Brain microvascular endothelial cell (primary cell): ENCODE results near the gene B4GALT5.

Experiments used
- DNase-seq: peaks from one replicate; pipeline ENCODE4 v3.0.0-alpha.2; 2020
- H3K27ac ChIP-seq: fragments of 250-450 bp; sonication (Bioruptor Pico); 2 replicates; pipeline ENCODE4 v1.5.1; 2020; ENCODE audit warnings: mild to moderate bottlenecking, moderate library complexity
- H3K27me3 ChIP-seq: fragments of 250-450 bp; sonication (Bioruptor Pico); replicated peaks from 2 replicates; pipeline ENCODE4 v1.5.1; 2020; ENCODE audit warnings: mild to moderate bottlenecking
- H3K36me3 ChIP-seq: fragments of 250-450 bp; sonication (Bioruptor Pico); replicated peaks from 2 replicates; pipeline ENCODE4 v1.5.1; 2020; ENCODE audit warnings: mild to moderate bottlenecking
- H3K4me3 ChIP-seq: 2 replicates; pipeline ENCODE4 v1.5.1; 2011; ENCODE audit warnings: low read depth, mild to moderate bottlenecking, control low read depth, low read length, moderate library complexity
- in situ Hi-C: cut with HindIII; loops from 2 replicates; pipeline ENCODE4 v1.10.0; 2017; ENCODE audit warnings: low sequenced_read_pairs, low pct_ligation_motif_present
- TF ChIP-seq, protein P1 (sequence below): IDR thresholded peaks from 2 replicates; pipeline ENCODE4 v1.5.1; 2011; ENCODE audit warnings: low read depth, mild to moderate bottlenecking, moderate library complexity, low read length, control low read depth, inconsistent platforms; ENCODE audit errors: missing control alignments

The B4GALT5 gene

DNA sequence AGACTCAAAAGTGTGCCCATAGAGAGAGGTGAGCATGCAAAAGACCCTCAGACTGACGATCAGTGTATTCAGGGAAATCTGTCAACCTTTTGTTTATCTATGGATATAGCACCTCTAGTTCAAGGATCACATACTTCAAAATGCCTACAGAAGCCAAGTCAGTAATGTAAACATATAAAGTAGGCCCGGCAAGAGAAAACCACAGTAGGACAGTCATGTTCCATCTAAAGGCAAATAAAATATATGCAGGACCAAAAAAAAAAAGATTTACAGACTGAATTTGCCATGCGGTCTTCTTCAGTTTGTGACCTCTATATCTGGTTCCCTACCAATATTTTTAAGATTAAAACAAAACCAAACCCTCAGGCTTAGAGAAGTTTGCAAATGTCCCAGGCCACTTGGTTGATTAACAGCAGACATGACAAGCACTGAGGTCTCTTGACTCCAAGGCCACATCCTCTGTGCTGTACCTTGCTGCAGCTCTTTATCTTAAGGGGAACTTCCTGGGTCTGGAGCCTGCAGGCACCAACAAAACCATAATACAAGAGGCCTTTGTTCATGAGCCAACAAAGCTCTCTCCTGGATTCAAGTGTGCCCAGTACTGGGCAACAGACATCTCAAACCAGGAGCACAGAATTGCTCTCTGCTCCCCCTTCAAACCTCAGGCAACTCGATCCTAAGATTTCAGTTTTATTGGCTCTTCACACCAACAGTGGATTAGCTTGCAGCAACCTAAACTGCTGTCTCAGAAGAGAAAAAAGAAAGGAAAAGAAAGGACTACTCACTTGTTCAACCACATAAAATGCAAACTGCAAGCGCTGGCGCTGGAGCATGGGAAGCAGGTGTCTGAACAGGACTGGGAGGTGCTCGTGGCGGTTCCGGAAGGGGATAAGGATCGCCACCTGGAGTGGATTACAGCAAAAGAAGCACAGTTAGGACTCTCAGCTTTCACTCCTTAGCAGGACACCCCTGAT is 71.7 kb downstream of the B4GALT5 start:
- no peak for DNase-seq
- no peak overlapping the region for H3K4me3 ChIP-seq
- H3K36me3 ChIP-seq, result peaks cover 59% of the 10 kb centered on the region
- no peak overlapping the region for H3K27ac ChIP-seq
- H3K27me3 ChIP-seq, result no peaks in the 10 kb centered on the region
- in situ Hi-C loops, result no loop called here
- TF ChIP-seq, protein P1, sequence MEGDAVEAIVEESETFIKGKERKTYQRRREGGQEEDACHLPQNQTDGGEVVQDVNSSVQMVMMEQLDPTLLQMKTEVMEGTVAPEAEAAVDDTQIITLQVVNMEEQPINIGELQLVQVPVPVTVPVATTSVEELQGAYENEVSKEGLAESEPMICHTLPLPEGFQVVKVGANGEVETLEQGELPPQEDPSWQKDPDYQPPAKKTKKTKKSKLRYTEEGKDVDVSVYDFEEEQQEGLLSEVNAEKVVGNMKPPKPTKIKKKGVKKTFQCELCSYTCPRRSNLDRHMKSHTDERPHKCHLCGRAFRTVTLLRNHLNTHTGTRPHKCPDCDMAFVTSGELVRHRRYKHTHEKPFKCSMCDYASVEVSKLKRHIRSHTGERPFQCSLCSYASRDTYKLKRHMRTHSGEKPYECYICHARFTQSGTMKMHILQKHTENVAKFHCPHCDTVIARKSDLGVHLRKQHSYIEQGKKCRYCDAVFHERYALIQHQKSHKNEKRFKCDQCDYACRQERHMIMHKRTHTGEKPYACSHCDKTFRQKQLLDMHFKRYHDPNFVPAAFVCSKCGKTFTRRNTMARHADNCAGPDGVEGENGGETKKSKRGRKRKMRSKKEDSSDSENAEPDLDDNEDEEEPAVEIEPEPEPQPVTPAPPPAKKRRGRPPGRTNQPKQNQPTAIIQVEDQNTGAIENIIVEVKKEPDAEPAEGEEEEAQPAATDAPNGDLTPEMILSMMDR, result no peak

DNA sequence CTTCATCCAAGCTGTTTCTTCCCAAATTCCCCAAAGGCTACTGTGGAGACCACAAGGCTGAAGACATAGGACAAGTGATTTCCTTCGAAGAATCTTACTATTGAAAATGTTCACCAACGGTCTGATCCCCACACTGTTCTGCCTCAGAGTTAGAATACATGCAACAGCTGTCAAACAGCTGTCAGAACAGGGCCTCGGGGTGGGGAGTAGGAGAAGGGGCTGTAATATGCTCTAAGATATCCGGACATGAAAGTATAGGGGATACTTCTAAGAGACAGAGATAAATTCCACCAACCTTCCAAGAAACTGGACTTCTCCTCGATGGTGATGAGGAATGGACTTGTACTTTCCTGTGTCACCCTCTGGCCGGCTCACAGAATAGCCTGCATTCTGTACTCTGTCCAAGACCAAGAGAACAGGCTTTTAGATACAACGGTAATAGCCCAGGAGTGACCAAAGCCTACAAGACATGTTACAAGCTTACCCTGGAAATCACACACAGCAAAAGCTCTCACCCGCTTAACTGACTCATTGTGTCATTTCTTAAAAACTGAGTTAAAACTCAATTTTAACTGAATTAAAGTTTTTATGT is 76.5 kb downstream of the B4GALT5 start:
- in situ Hi-C loops, result no loop called here
- Histone ChIP-seq H3K27me3 (no peaks in the 10 kb centered on the region), H3K36me3 (peaks cover 52% of the 10 kb centered on the region), H3K4me3 (no peak overlapping the region), H3K27ac (no peak overlapping the region)
- TF ChIP-seq, protein P1, result no peak
- DNase-seq, result no peak

DNA sequence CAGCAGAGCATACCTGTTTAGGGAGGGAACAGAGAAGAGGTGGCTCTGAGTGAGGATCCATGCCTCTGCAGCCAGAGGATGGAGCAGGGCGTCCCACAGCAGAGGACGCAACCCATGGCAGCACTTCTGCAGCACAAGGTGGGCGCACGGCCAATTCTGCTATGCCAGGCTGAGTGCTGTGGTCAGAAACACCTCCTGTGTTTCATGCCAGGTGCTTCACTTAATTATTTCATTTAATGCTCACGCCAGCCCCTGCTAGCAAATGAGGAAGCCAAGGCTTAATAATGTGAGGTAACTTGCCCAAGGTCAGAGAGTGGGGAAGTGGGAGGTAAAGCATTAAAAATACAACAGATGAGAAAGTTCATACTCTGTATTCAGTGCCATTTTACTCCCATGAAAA is 77.2 kb downstream of the B4GALT5 start:
- H3K36me3 ChIP-seq, result peaks cover 48% of the 10 kb centered on the region
- TF ChIP-seq, protein P1, result no peak
- H3K27ac ChIP-seq, result no peak overlapping the region
- DNase-seq, result no peak
- no peak overlapping the region for H3K4me3 ChIP-seq
- in situ Hi-C loops, result no loop called here
- no peaks in the 10 kb centered on the region for H3K27me3 ChIP-seq

DNA sequence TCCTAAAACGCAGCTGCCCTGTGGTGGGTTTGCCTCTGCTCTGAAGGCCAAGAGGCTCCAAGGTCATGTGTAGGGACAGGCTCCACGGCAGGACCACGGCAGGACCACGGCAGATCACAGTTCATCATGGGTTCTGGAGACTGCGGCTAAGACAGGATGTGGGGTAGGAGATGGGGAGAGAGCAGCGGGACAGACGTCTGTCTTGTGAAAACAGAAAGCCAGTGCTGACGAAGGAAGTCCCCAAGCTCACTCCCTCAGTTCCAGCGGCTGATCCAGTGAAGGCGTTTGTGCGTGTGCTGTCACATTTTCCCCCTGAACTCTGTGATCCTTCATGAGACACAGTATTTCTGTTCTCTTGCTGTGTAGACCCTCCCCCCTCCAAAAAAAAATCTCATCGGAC is 77.8 kb downstream of the B4GALT5 start:
- H3K36me3 ChIP-seq, result peaks cover 43% of the 10 kb centered on the region
- H3K27ac ChIP-seq, result no peak overlapping the region
- TF ChIP-seq, protein P1, result no peak
- in situ Hi-C loops, result no loop called here
- no peak for DNase-seq
- H3K4me3 ChIP-seq, result no peak overlapping the region
- H3K27me3 ChIP-seq, result no peaks in the 10 kb centered on the region

DNA sequence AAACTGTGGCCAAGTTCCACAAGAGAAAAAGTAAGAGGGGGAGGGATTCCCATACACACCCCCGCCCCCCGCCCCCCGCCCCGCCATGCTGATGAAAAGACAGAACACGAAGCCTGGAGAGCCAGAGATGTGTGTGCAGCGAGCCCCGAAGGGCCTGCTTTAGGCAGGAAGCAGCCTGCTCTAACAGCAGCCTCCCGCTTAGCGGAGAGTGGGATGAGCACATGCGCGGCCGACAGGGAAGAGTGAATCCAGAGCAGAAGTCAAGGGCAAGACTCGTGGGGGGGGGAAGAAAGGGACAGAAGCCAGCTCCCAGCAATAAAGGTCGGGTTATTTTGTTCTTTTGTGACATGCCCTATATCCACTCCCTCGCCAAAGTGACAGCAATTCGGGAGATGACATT is 78.5 kb downstream of the B4GALT5 start:
- TF ChIP-seq, protein P1, result no peak
- in situ Hi-C loops, result no loop called here
- Histone ChIP-seq H3K27ac (no peak overlapping the region), H3K27me3 (no peaks in the 10 kb centered on the region), H3K4me3 (no peak overlapping the region), H3K36me3 (peaks cover 38% of the 10 kb centered on the region)
- DNase-seq, result no peak
